A549 (cell line): ENCODE results near the gene ZNF804A. TPM values are rescaled to one million over a fixed set of nuclear protein-coding genes. Genes with fewer than 3 reads are reported as not detected.

Experiments
- ATAC-seq, 2 experiments: fragments of 200-7000 bp in 1 of 2; fragments of >200 bp in 1 of 2; cut with Nextera tagmentation in 1 of 2; cut with Tn5 transposase in 1 of 2; 3 replicates each; pipeline versions ENCODE4 v1.8.0 to v1.9.1; 2018 to 2020; ENCODE audit warnings: mild to moderate bottlenecking in 1 of 2, moderate library complexity in 1 of 2
- CTCF ChIA-PET: fragments of 300-600 bp; sonication (Branson Sonifier 250); formaldehyde crosslinking; extraction: SDS; loops from one replicate; lab custom pipeline; 2021; ENCODE audit warnings: antibody characterized with exemption, inconsistent platforms; lab: Yijun Ruan, JAX
- POLR2A ChIA-PET: fragments of 350-600 bp; formaldehyde crosslinking; extraction: SDS; loops from one replicate; lab custom pipeline; 2021; ENCODE audit warnings: antibody characterized with exemption, inconsistent platforms; lab: Yijun Ruan, JAX
- DNase-seq, 2 experiments: peaks; one replicate each; pipeline versions ENCODE4 v3.0.0 to v3.0.0-alpha.2; 2011 to 2016; ENCODE audit warnings: low read depth in 1 of 2, low spot score in 1 of 2
- FAIRE-seq: peaks from 2 replicates; lab custom pipeline; 2011; peaks lifted over from hg19 to GRCh38; lab: Jason Lieb, UNC
- H3K27ac ChIP-seq, 2 experiments: fragments of >200 bp; sonication (Bioruptor Twin); formaldehyde crosslinking; 3 replicates each; pipeline ENCODE4 v1.5.1; 2016 to 2017
- H3K4me1 ChIP-seq: fragments of >200 bp; sonication (Bioruptor Twin); formaldehyde crosslinking; 3 replicates; pipeline ENCODE4 v1.6.1; 2016
- H3K4me2 ChIP-seq: fragments of >200 bp; sonication (Bioruptor Twin); formaldehyde crosslinking; 3 replicates; pipeline ENCODE4 v1.6.1; 2016
- H3K4me3 ChIP-seq: fragments of >200 bp; sonication (Bioruptor Twin); formaldehyde crosslinking; 3 replicates; pipeline ENCODE4 v1.5.1; 2016
- H3K9me3 ChIP-seq: fragments of >200 bp; sonication (Bioruptor Twin); formaldehyde crosslinking; 3 replicates; pipeline ENCODE4 v1.6.1; 2016
- BCL3 ChIP-seq: fragments of >200 bp; sonication (Bioruptor Twin); formaldehyde crosslinking; IDR thresholded peaks from 3 replicates; pipeline ENCODE4 v1.6.1; 2016
- BHLHE40 ChIP-seq: IDR thresholded peaks from 2 replicates; pipeline ENCODE4 v1.6.1; 2012; ENCODE audit warnings: low read depth, low read length, inconsistent platforms
- CBX8 ChIP-seq: fragments of 200-600 bp; sonication (generic); IDR thresholded peaks from 2 replicates; pipeline ENCODE4 v1.6.1; 2016
- CEBPB ChIP-seq, 2 experiments: fragments of >200 bp in 1 of 2; sonication (Bioruptor Twin) in 1 of 2; formaldehyde crosslinking in 1 of 2; IDR thresholded peaks; 2 replicates each; pipeline ENCODE4 v1.6.1; 2012 to 2016
- CHD4 ChIP-seq: fragments of 200-600 bp; sonication (generic); IDR thresholded peaks from 2 replicates; pipeline ENCODE4 v1.6.1; 2016; ENCODE audit warnings: antibody characterized with exemption, mild to moderate bottlenecking, borderline replicate concordance
- CTCF ChIP-seq: fragments of >200 bp; sonication (Bioruptor Twin); formaldehyde crosslinking; IDR thresholded peaks from 3 replicates; pipeline ENCODE4 v1.5.1; 2016
- EHMT2 ChIP-seq: fragments of 200-600 bp; sonication (generic); IDR thresholded peaks from 2 replicates; pipeline ENCODE4 v1.6.1; 2016; ENCODE audit warnings: antibody characterized with exemption, low read depth, mild to moderate bottlenecking, moderate library complexity
- FOSB ChIP-seq: fragments of 250-450 bp; sonication (Bioruptor Pico); IDR thresholded peaks from 2 replicates; pipeline ENCODE4 v1.5.0; 2020; ENCODE audit warnings: mild to moderate bottlenecking, moderate library complexity
- HES2 ChIP-seq: fragments of >200 bp; sonication (Bioruptor Twin); formaldehyde crosslinking; IDR thresholded peaks from 2 replicates; pipeline ENCODE4 v1.6.1; 2016
- HEYL ChIP-seq: fragments of 250-450 bp; sonication (Bioruptor Pico); IDR thresholded peaks from 2 replicates; pipeline ENCODE4 v1.8.0; 2021; ENCODE audit warnings: mild to moderate bottlenecking, moderate library complexity
- HMGXB4 ChIP-seq: fragments of 250-450 bp; sonication (Bioruptor Pico); IDR thresholded peaks from 2 replicates; pipeline ENCODE4 v1.5.0; 2021; ENCODE audit warnings: mild to moderate bottlenecking, moderate library complexity, borderline replicate concordance
- HOXB13 ChIP-seq: fragments of 250-450 bp; sonication (Bioruptor Pico); IDR thresholded peaks from 2 replicates; pipeline ENCODE4 v1.5.0; 2020; ENCODE audit warnings: low read depth, mild to moderate bottlenecking, moderate library complexity
- JUN ChIP-seq, 2 experiments: fragments of >200 bp; sonication (Bioruptor Twin); formaldehyde crosslinking; IDR thresholded peaks; 2 replicates in 1 of 2; 3 replicates in 1 of 2; pipeline ENCODE4 v1.6.1; 2016 to 2017
- MYC ChIP-seq: IDR thresholded peaks from 2 replicates; pipeline ENCODE4 v1.6.1; 2012; ENCODE audit warnings: mild to moderate bottlenecking, inconsistent platforms, low read length, improper control_type of control experiment, borderline replicate concordance
- NPAS2 ChIP-seq: fragments of 250-450 bp; sonication (Bioruptor Pico); IDR thresholded peaks from 2 replicates; pipeline ENCODE4 v1.8.0; 2022; ENCODE audit warnings: mild to moderate bottlenecking, moderate library complexity, borderline replicate concordance
- PBX3 ChIP-seq: IDR thresholded peaks from 2 replicates; pipeline ENCODE4 v1.6.1; 2012
- RCOR1 ChIP-seq: fragments of 150-350 bp; IDR thresholded peaks from 2 replicates; pipeline ENCODE4 v1.6.1; 2014; ENCODE audit warnings: antibody characterized with exemption, low read length, low read depth
- WGBS: methylation state at CpG from one replicate; pipeline ENCODE4 v1.1.6; 2017; ENCODE audit errors: missing lambda C conversion rate; 5-methylcytosine and 5-hydroxymethylcytosine counted together
- polyA plus RNA-seq, 4 experiments: library from polyadenylated mRNA; depleted of rRNA in 3 of 4; stranded (reverse); fragments of >200 nt; fragmentation: RNase III in 1 of 4; extraction: RNeasy Plus Mini Kit Qiagen cat#74134 plus additional on column Dnase treatment in 1 of 4; gene quantifications; 2 replicates in 3 of 4; 3 replicates in 1 of 4; pipeline ENCODE4 v1.2.3, GENCODE V29; 2011 to 2017

ZNF804A gene
- polyA plus RNA-seq, 2 of the 4 experiments (the other 2 are of a cell fraction) = not detected

- TF ChIP-seq HMGXB4 (CRISPR knock-in tag) (no peak), NPAS2 (CRISPR knock-in tag) (no peak), MYC (no peak), JUN (IDR thresholded peaks at IDR 0.05) (no peak), RCOR1 (no peak), EHMT2 (no peak), PBX3 (no peak)
Observed at GRCh38 chr2:184923751-184924150, 325.4 kb downstream of the ZNF804A start (continued).

GRCh38 chr2:184927040-184927439 lies 328.7 kb downstream of the ZNF804A start:
- Histone ChIP-seq H3K4me3 (no peak overlapping the region), H3K27ac (no peak overlapping the region), H3K9me3 (0 out of 3 replicates have a peak, but pooled peaks cover 6% of the 10 kb centered on the region), H3K4me2 (no peak overlapping the region), H3K4me1 (no peaks in the 10 kb centered on the region)
- FAIRE-seq (no peak), ATAC-seq (no peak), DNase-seq (no peak)
- no peak for TF ChIP-seq CTCF
- ChIA-PET POLR2A (no interaction called here), CTCF (no interaction called here)
- 39% methylated on average over 2 of the region's 2 CpGs for WGBS

GRCh38 chr2:184936761-184937160 lies 338.4 kb downstream of the ZNF804A start:
- no peak for FAIRE-seq

GRCh38 chr2:184938221-184938985 lies 340.1 kb downstream of the ZNF804A start:
- Histone ChIP-seq H3K27ac (no peak overlapping the region), H3K4me2 (no peak overlapping the region), H3K4me3 (no peak overlapping the region), H3K9me3 (no peaks in the 10 kb centered on the region), H3K4me1 (no peaks in the 10 kb centered on the region)
- WGBS = 63% methylated on average over 5 of the region's 5 CpGs
- ChIA-PET POLR2A (no interaction called here), CTCF (no interaction called here)
- no peak for FAIRE-seq
- DNase-seq = no peak
- no peak for ATAC-seq
- TF ChIP-seq JUN (IDR thresholded peaks at IDR 0.05) (no peak), CBX8 (no peak), BCL3 (no peak), HES2 (no peak), CEBPB (IDR thresholded peaks at IDR 0.05) (no peak), HEYL (CRISPR knock-in tag) (no peak), HOXB13 (CRISPR knock-in tag) (no peak), BHLHE40 (no peak)

More at GRCh38 chr2:184936761-184937160, 338.4 kb downstream of the ZNF804A start:
- H3K9me3 ChIP-seq = no peaks in the 10 kb centered on the region
- H3K4me3 ChIP-seq = no peak overlapping the region
- ChIA-PET POLR2A (no interaction called here), CTCF (no interaction called here)
- no peak overlapping the region for H3K4me2 ChIP-seq
- TF ChIP-seq CHD4 = no peak
- no peak for TF ChIP-seq FOSB (CRISPR knock-in tag)
- no peak overlapping the region for H3K27ac ChIP-seq
- no peak for DNase-seq
- ATAC-seq = no peak
- H3K4me1 ChIP-seq = no peaks in the 10 kb centered on the region
